Uterus (tissue), 2 donors: Measurements from ENCODE around the gene CDK6.

ENCODE experiments used
- CTCF ChIP-seq, 4 experiments: fragments of 200-600 bp in 2 of 4; fragments of 450-650 bp in 2 of 4; sonication (generic) in 2 of 4; IDR thresholded peaks; one replicate each; pipeline ENCODE4 v1.5.1; 2016 to 2019; ENCODE audit warnings: antibody characterized with exemption in 4 of 4, mild to moderate bottlenecking in 2 of 4, moderate library complexity in 1 of 4
- POLR2A ChIP-seq, 2 donors: fragments of 450-650 bp; IDR thresholded peaks; one replicate each; pipeline ENCODE4 v1.6.1; 2016; ENCODE audit warnings: antibody characterized with exemption in 2 of 2, mild to moderate bottlenecking in 1 of 2, moderate library complexity in 1 of 2

- TF ChIP-seq CTCF (IDR thresholded peaks at IDR 0.05) = no peak
- no peak for TF ChIP-seq POLR2A (IDR thresholded peaks at IDR 0.05)
Measured at GRCh38 chr7:92877367-92877766, 41.0 kb upstream of the CDK6 start.
